Stimulated activated memory B cell treated with anti-CD40 and anti-IgM and Interleukin-4, amounts not matched to agents 10 μg/mL and 1 μg/mL and 100 μg/mL, for 72 hours (primary cell): ENCODE measurements around the gene TST.

Source experiments
- ATAC-seq: fragments of 150-1000 bp; cut with Tn5 transposase; 2 replicates; pipeline ENCODE4 v1.10.0; 2021
- H3K27ac Mint-ChIP-seq: one replicate; pipeline ENCODE4 v1.8.0; 2022; ENCODE audit warnings: mild to moderate bottlenecking, mixed read lengths
- H3K27me3 Mint-ChIP-seq: one replicate; pipeline ENCODE4 v1.8.0; 2022; ENCODE audit warnings: mixed read lengths
- H3K36me3 Mint-ChIP-seq: one replicate; pipeline ENCODE4 v1.8.0; 2022; ENCODE audit warnings: mixed read lengths
- H3K4me1 Mint-ChIP-seq: one replicate; pipeline ENCODE4 v1.8.0; 2022; ENCODE audit warnings: mixed read lengths
- H3K4me3 Mint-ChIP-seq: one replicate; pipeline ENCODE4 v1.8.0; 2022; ENCODE audit warnings: mild to moderate bottlenecking, moderate library complexity, mixed read lengths
- H3K9me3 Mint-ChIP-seq: one replicate; pipeline ENCODE4 v1.8.0; 2022; ENCODE audit warnings: mixed read lengths

The TST gene

DNA sequence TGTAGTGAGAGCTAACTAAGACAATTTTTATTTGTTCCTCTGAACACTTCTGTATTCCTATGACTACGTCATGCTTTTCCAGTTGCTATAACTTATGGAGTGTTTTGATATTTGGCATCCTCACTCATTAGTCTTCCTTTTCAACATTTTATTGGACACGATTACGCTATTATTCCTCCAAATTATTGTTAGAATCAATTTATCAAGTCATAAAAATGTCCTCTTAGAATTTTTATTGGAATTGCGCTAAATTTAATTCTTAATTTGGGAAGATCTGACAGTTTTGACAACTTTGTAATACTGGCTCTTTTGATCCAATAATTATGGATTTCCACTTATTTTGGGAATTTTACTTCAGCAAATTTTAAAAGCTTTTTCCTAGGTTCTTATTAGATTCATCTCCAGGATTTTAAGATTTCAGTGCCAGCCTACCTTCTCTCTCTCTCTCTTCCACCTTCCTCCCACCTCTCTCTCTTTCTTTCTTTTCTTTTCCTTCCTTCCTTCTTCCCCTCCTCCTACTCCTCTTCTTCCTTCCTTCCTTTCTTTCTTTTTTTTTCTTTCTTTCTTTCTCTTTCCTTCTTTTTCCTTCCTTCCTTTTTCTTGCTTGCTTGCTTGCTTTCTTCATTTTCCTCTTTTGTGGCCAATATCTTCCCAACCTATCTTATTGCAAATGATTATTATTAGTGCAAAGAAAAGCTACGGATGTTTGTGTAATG, 50.8 kb downstream of the TST start:
- Mint-ChIP-seq H3K36me3 (no peaks in the 10 kb centered on the region), H3K4me1 (no peaks in the 10 kb centered on the region), H3K4me3 (no peak overlapping the region), H3K9me3 (no peaks in the 10 kb centered on the region), H3K27ac (no peak overlapping the region), H3K27me3 (no peaks in the 10 kb centered on the region)
- no peak for ATAC-seq

DNA sequence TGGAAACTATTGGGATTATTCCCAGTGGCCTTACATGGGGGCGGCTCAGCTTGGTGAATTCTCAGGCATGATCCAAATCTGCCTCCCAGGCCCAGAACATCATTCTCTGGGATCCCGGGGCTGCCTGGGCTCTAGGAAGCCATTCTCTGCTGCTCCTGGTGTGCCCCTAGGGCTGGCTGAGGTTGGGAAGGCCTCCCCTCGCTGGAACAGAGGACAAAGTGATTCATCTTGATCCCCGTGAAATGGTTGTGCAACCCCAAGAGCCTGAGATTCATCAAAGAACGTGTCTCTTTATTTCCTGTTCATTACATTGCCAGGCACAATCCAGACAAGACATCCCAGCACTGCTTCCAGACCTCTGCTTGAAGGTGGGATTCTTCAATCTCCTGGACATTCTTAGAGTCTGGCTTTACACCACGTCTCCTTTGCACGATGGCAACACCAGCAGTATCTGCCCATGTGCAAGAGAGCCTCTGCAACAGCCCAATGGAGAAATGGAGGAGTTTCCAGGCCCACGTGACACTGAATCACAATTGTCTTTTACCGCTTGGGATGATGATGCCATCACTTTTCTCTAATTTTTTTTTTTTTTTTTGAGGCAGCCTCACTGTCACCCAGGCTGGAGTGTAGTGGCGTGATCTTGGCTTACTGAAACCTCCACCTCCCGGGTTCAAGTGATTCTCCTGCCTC, 52.3 kb downstream of the TST start:
- H3K27ac Mint-ChIP-seq: no peak overlapping the region
- H3K27me3 Mint-ChIP-seq: no peaks in the 10 kb centered on the region
- no peaks in the 10 kb centered on the region for H3K9me3 Mint-ChIP-seq
- no peaks in the 10 kb centered on the region for H3K4me1 Mint-ChIP-seq
- ATAC-seq: no peak
- no peak overlapping the region for H3K4me3 Mint-ChIP-seq
- H3K36me3 Mint-ChIP-seq: no peaks in the 10 kb centered on the region

DNA sequence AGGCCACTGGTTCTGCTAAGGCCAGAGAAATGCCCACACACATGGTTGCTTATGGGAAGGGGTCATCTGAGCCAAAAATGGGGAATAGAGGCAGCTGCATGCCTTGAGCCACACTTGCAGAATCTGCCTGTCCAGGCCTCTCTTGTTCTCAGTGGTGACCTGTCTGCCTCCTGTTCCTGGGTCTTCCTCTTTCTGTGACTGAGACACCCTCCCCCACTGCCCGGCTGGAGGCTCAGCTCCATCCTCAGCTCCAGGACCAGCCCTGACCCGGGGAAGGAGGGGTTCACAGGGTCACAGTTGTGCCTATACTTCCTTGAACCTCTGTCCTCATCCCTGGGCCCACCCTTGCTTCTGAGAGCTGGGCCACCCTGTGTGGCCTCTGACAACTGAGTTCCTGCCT, 53.6 kb downstream of the TST start:
- no peak for ATAC-seq
- Mint-ChIP-seq H3K36me3 (no peaks in the 10 kb centered on the region), H3K27me3 (no peaks in the 10 kb centered on the region), H3K9me3 (no peaks in the 10 kb centered on the region), H3K4me3 (no peak overlapping the region), H3K27ac (no peak overlapping the region), H3K4me1 (no peaks in the 10 kb centered on the region)

DNA sequence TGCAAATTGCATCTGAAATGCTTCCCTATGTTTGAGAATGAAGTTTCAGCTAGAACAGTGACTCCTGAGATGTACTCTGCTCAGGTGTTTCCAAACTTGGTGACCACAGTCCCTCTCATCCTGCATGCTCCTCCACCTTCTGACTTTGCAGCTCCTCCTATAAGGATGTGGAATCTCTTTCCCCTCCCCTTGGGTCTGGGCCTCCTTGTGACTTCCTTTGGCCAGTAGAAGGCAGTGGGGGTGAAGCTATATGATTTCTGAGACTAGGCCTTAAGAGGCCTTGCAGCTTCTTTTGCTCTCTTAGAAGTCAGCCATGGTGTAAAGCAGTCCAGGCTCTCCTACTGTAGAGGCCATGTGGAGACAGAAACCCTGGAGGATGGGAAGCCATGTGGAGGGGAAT, 55.1 kb downstream of the TST start:
- Mint-ChIP-seq H3K4me3 (no peak overlapping the region), H3K9me3 (peaks cover 1% of the 10 kb centered on the region), H3K36me3 (no peaks in the 10 kb centered on the region), H3K4me1 (no peaks in the 10 kb centered on the region), H3K27me3 (peaks cover 11% of the 10 kb centered on the region), H3K27ac (no peak overlapping the region)
- ATAC-seq: no peak

- Mint-ChIP-seq H3K27ac (no peak overlapping the region), H3K9me3 (peaks cover 6% of the 10 kb centered on the region), H3K36me3 (no peaks in the 10 kb centered on the region), H3K4me1 (no peaks in the 10 kb centered on the region), H3K4me3 (no peak overlapping the region), H3K27me3 (peaks cover 15% of the 10 kb centered on the region)
- ATAC-seq: no peak
These were observed 55.9 kb downstream of the TST start for GRCh38 chr22:36963302-36963701.

- Mint-ChIP-seq H3K27me3 (peaks cover 15% of the 10 kb centered on the region), H3K4me1 (no peaks in the 10 kb centered on the region), H3K4me3 (no peak overlapping the region), H3K36me3 (peaks cover 5% of the 10 kb centered on the region), H3K27ac (no peak overlapping the region), H3K9me3 (peaks cover 9% of the 10 kb centered on the region)
- no peak for ATAC-seq
These were observed 57.6 kb downstream of the TST start for GRCh38 chr22:36961626-36962025.
